Stomach (tissue), 9 donors: ENCODE measurements around the gene NANOS3. TPM values are rescaled to one million over a fixed set of nuclear protein-coding genes. Genes with fewer than 3 reads are reported as not detected.

Experiments used
- DNase-seq, 2 donors: peaks; one replicate each; pipeline versions ENCODE4 v3.0.0 to v3.0.0-alpha.2; 2013 to 2019
- H3K27ac ChIP-seq, 5 donors: fragments of 200-600 bp in 4 of 5; sonication (generic) in 4 of 5; one replicate each; pipeline ENCODE4 v1.5.1; 2013 to 2019; ENCODE audit warnings: mild to moderate bottlenecking in 1 of 5, moderate library complexity in 1 of 5
- H3K27me3 ChIP-seq, 3 donors: fragments of 200-600 bp; sonication (generic); one replicate each; pipeline ENCODE4 v1.5.1; 2017 to 2019; ENCODE audit warnings: mixed run types in 1 of 3
- H3K36me3 ChIP-seq, 4 donors: fragments of 200-600 bp; sonication (generic); 1 replicate in 3 of 4; 2 replicates in 1 of 4; pipeline ENCODE4 v1.5.1; 2016 to 2019
- H3K4me1 ChIP-seq, 4 donors: fragments of 200-600 bp; sonication (generic); one replicate each; pipeline ENCODE4 v1.5.1; 2016 to 2019
- H3K4me3 ChIP-seq, 4 donors: fragments of 200-600 bp; sonication (generic) in 3 of 4; one replicate each; pipeline ENCODE4 v1.5.1; 2016 to 2019; ENCODE audit warnings: mild to moderate bottlenecking in 1 of 4
- H3K9me3 ChIP-seq, 4 donors: fragments of 200-600 bp; sonication (generic); one replicate each; pipeline ENCODE4 v1.5.1; 2016 to 2019
- EP300 ChIP-seq: sonication (generic); formaldehyde crosslinking; IDR thresholded peaks from one replicate; pipeline ENCODE4 v1.6.1; 2017; ENCODE audit warnings: antibody characterized with exemption
- POLR2A ChIP-seq, 4 donors: fragments of 450-650 bp; IDR thresholded peaks; one replicate each; pipeline ENCODE4 v1.6.1; 2016; ENCODE audit warnings: antibody characterized with exemption in 4 of 4, control low read depth in 2 of 4, mild to moderate bottlenecking in 1 of 4, moderate library complexity in 1 of 4
- POLR2AphosphoS5 ChIP-seq, 3 donors: sonication (generic); formaldehyde crosslinking; IDR thresholded peaks; one replicate each; pipeline ENCODE4 v1.6.1; 2016; ENCODE audit warnings: antibody characterized with exemption in 3 of 3
- WGBS, 5 donors: extraction: QIAGEN DNeasy Blood & Tissue Kit in 3 of 5; methylation state at CpG; one replicate each; pipeline versions ENCODE4 v1.1.5 to v1.1.7; 2013 to 2018; 5-methylcytosine and 5-hydroxymethylcytosine counted together
- intact Hi-C: fragments of 100-400 bp; cut with DNase I; formaldehyde crosslinking; loops from one replicate; pipeline ENCODE4 v1.15.1; 2023; ENCODE audit warnings: low total_unique reads
- polyA plus RNA-seq, 3 donors: library from polyadenylated mRNA; stranded (reverse); fragments of 200-250 nt; gene quantifications; one replicate each; pipeline ENCODE4 v1.2.3, GENCODE V29; 2013
- total RNA-seq, 5 donors: library from RNA; depleted of rRNA; stranded (reverse); fragments of >200 nt; gene quantifications; one replicate each; pipeline versions ENCODE4 v1.1.0 to v1.2.3, GENCODE V29; 2014 to 2016
- TF ChIP-seq, protein P1 (sequence below), 7 experiments: fragments of 450-650 bp in 4 of 7; fragments of 200-600 bp in 3 of 7; sonication (generic) in 3 of 7; IDR thresholded peaks; one replicate each; pipeline ENCODE4 v1.5.1; 2016 to 2019; ENCODE audit warnings: antibody characterized with exemption in 7 of 7, control low read depth in 2 of 7, mild to moderate bottlenecking in 1 of 7
- donor health status: healthy with polysubstance abuse.
- donor health status: Bipolar disorder and iron deficiency.
- donor health status: healthy.

Gene NANOS3
- total and polyA plus RNA-seq, 8 donors, result 1.2 TPM; not detected in 7

DNA sequence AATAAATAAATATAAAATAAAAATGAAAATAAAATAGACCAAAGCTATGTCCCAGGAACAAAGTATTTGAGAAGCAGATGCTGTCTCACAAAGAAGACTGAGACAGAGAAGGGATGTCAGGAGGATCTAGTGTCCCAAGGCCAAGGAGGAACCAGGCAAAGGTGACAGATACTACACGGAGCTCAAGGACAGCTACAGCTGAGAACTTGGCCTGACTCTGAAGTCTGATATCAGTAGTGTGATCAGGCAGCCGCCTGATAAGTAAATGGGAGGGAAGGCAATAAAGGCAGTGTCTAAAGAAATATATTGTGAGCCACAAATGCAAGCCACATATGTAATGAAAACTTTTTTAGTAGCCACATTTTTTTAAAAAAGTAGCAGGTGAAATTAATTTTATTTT, 20.4 kb upstream of the NANOS3 start:
- H3K36me3 ChIP-seq, result no peaks in the 10 kb centered on the region
- H3K9me3 ChIP-seq, result no peaks in the 10 kb centered on the region
- peaks cover 5 to 33% (median 14%) of the 10 kb centered on the region in 4 donors for H3K4me1 ChIP-seq
- WGBS, 5 donors, result 28 to 46% (median 41%) methylated on average over 2 of the region's 2 CpGs
- no peak for DNase-seq
- intact Hi-C loops, result no loop called here
- H3K27ac ChIP-seq, result no peak overlapping the region
- no peaks in the 10 kb centered on the region for H3K27me3 ChIP-seq
- TF ChIP-seq EP300, result no peak
- TF ChIP-seq POLR2AphosphoS5 (IDR thresholded peaks at IDR 0.05), result no peak
- TF ChIP-seq, protein P1, sequence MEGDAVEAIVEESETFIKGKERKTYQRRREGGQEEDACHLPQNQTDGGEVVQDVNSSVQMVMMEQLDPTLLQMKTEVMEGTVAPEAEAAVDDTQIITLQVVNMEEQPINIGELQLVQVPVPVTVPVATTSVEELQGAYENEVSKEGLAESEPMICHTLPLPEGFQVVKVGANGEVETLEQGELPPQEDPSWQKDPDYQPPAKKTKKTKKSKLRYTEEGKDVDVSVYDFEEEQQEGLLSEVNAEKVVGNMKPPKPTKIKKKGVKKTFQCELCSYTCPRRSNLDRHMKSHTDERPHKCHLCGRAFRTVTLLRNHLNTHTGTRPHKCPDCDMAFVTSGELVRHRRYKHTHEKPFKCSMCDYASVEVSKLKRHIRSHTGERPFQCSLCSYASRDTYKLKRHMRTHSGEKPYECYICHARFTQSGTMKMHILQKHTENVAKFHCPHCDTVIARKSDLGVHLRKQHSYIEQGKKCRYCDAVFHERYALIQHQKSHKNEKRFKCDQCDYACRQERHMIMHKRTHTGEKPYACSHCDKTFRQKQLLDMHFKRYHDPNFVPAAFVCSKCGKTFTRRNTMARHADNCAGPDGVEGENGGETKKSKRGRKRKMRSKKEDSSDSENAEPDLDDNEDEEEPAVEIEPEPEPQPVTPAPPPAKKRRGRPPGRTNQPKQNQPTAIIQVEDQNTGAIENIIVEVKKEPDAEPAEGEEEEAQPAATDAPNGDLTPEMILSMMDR (IDR thresholded peaks at IDR 0.05), result no peak
- TF ChIP-seq POLR2A (IDR thresholded peaks at IDR 0.05), result no peak
- H3K4me3 ChIP-seq, result no peak overlapping the region

DNA sequence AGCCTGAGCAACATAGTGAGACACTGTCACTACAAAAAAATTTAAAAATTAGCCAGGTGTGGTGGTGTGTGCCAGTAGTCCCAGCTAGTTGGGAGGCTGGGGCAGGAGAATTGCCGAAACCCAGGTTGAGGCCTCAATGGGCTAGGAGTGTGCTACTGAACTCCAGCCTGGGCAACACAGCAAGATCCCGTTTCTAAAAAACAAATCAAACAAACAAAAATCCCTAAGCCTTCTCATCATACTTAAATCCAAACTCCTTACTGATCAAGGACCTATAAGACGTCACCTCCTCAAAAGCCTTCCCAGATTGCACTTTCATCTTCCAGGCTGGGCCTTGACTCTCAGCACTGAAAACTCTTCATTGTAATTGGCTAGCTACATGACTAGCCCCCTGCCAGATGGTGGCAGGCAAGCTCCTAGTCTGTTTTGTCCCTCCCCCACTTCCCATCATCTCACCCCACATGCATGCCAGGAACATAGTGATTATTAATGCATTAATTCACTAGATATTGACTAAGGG, 17.5 kb upstream of the NANOS3 start:
- no peaks in the 10 kb centered on the region for H3K36me3 ChIP-seq
- no peaks in the 10 kb centered on the region for H3K9me3 ChIP-seq
- peak in 1 of 2 donors; percentile 43 for DNase-seq
- H3K27me3 ChIP-seq, result peaks cover 0 to 7% (median 0%) of the 10 kb centered on the region in 3 donors
- 91 to 99% (median 97%) methylated on average over 3 of the region's 3 CpGs for WGBS, 5 donors
- peaks cover 7 to 26% (median 19%) of the 10 kb centered on the region in 4 donors for H3K4me1 ChIP-seq
- intact Hi-C loops, result no loop called here
- no peak overlapping the region for H3K4me3 ChIP-seq
- no peak overlapping the region for H3K27ac ChIP-seq
- TF ChIP-seq POLR2A (IDR thresholded peaks at IDR 0.05) (no peak), EP300 (no peak), POLR2AphosphoS5 (IDR thresholded peaks at IDR 0.05) (no peak)

DNA sequence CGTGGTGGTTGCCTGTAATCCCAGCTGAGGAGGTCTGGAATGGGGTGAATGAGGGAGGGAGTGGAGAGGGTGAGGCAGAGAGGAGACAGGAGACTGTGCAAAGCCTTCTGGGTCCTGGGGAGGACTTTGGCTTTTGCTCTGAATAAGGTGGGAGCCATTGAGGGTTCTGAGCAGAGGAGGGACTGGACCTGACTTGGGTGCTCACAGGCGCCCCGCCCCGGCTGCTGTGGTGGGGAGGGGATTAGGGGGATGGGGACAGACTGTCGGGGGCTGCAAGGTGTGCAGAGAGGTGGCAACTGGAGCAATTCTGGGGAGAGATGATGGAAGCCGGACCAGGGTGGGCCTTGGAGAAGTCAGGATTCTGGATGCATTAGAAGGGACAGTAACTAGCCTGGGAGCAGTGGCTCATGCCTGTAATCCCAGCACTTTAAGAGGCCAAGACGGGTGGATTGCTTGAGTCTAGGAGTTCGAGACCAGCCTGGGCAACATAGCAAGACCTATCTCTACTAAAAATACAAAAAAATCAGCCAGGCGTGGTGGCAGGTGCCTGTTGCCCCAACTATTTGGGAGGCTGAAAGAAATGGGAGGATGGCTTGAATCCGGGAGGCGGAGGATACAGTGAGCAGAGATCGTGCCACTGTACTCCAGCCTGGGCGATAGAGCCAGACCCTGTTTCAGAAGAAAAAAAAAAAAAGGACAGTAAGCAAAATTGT, 16.1 kb upstream of the NANOS3 start:
- peak in 1 of 2 donors; percentile 23 for DNase-seq
- 78 to 85% (median 81%) methylated on average over 13 of the region's 13 CpGs for WGBS, 5 donors
- Histone ChIP-seq H3K4me1 (peaks cover 8 to 36% (median 29%) of the 10 kb centered on the region in 4 donors), H3K9me3 (no peaks in the 10 kb centered on the region), H3K4me3 (no peak overlapping the region), H3K27me3 (peaks cover 0 to 21% (median 4%) of the 10 kb centered on the region in 3 donors), H3K36me3 (no peaks in the 10 kb centered on the region), H3K27ac (peak overlapping the region; percentile 78 to 91 (median 87))
- intact Hi-C loops, result loop anchor here (5.0 to 10.0 kb wide), 2 partner anchors 79 to 266 kb away; no protein-coding TSS in a partner anchor
- TF ChIP-seq EP300 (no peak), POLR2A (IDR thresholded peaks at IDR 0.05) (no peak), POLR2AphosphoS5 (IDR thresholded peaks at IDR 0.05) (no peak)
- TF ChIP-seq, protein P1 (IDR thresholded peaks at IDR 0.05), result no peak

DNA sequence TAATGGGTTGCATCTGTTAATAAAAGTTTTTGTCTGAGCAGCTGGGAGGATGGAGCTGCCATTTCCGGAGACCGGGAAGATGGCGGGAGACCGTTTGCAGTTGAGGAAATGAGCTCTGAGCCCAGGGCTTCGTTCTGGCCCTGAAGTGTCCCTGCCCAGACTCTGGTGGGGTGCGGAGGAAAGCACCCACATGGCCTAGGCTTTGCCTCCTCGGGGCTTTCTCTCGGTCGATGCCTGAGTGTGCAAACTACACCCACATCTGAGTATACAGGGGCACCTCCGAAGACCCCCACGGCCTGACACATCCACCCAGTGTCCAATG, 15.6 kb upstream of the NANOS3 start:
- Histone ChIP-seq H3K9me3 (no peaks in the 10 kb centered on the region), H3K4me3 (peak overlapping the region; percentile 34 to 49 (median 44)), H3K27me3 (peaks cover 0 to 26% (median 9%) of the 10 kb centered on the region in 3 donors), H3K36me3 (no peaks in the 10 kb centered on the region), H3K4me1 (peaks cover 13 to 41% (median 35%) of the 10 kb centered on the region in 4 donors), H3K27ac (peak overlapping the region; percentile 78 to 91 (median 87))
- 26 to 57% (median 41%) methylated on average over 10 to 11 of the region's 11 CpGs for WGBS, 5 donors
- intact Hi-C loops, result loop anchor here (5.0 to 10.0 kb wide), 2 partner anchors 79 to 267 kb away; no protein-coding TSS in a partner anchor
- DNase-seq, result peak in 1 of 2 donors; percentile 66
- TF ChIP-seq POLR2AphosphoS5 (IDR thresholded peaks at IDR 0.05), result no peak
- TF ChIP-seq EP300, result no peak
- TF ChIP-seq POLR2A (IDR thresholded peaks at IDR 0.05), result no peak
- TF ChIP-seq, protein P1 (IDR thresholded peaks at IDR 0.05), result no peak
